GM21526 (cell line): ENCODE data around the gene CLIC4.
"Not testable (repeated sequence)": the region's sequence is repeated elsewhere in the genome, so short reads cannot be mapped to it uniquely, and the experiment has no call there.

Source experiments
- ATAC-seq: cut with Tn5 transposase; IDR thresholded peaks from one replicate; pipeline ENCODE4 v1.9.1; 2021; ENCODE audit warnings: moderate library complexity; ENCODE audit not compliant: unreplicated experiment, low FRiP score

CLIC4 gene

GRCh38 chr1:24743404-24744211 lies 1.6 kb upstream of the CLIC4 start:
- no peak for ATAC-seq

GRCh38 chr1:24745711-24746413 lies 615 bp downstream of the CLIC4 start:
- ATAC-seq: no peak

GRCh38 chr1:24748191-24749121 lies 3.2 kb downstream of the CLIC4 start:
- no peak for ATAC-seq

GRCh38 chr1:24749252-24749651 lies 4.0 kb downstream of the CLIC4 start:
- ATAC-seq: no peak

GRCh38 chr1:24749886-24750285 lies 4.6 kb downstream of the CLIC4 start:
- no peak for ATAC-seq

GRCh38 chr1:24751833-24752232 lies 6.6 kb downstream of the CLIC4 start:
- ATAC-seq: no peak

- ATAC-seq: no peak
These were observed 7.1 kb downstream of the CLIC4 start for GRCh38 chr1:24752305-24752704.

- ATAC-seq: no peak
These were observed 9.0 kb downstream of the CLIC4 start for GRCh38 chr1:24754229-24754628.

- ATAC-seq: not testable (repeated sequence)
These were observed 10.1 kb downstream of the CLIC4 start for GRCh38 chr1:24755323-24755722.

GRCh38 chr1:24756395-24756794 lies 11.1 kb downstream of the CLIC4 start:
- ATAC-seq: no peak

- no peak for ATAC-seq
These were observed 14.2 kb downstream of the CLIC4 start for GRCh38 chr1:24759492-24759891.

GRCh38 chr1:24761582-24761981 lies 16.3 kb downstream of the CLIC4 start:
- no peak for ATAC-seq

GRCh38 chr1:24762133-24762676 lies 17.0 kb downstream of the CLIC4 start:
- no peak for ATAC-seq

- no peak for ATAC-seq
These were observed 18.4 kb downstream of the CLIC4 start for GRCh38 chr1:24763671-24764070.

GRCh38 chr1:24764439-24764838 lies 19.2 kb downstream of the CLIC4 start:
- no peak for ATAC-seq

GRCh38 chr1:24764848-24765247 lies 19.6 kb downstream of the CLIC4 start:
- ATAC-seq: no peak

GRCh38 chr1:24765308-24765988 lies 20.2 kb downstream of the CLIC4 start:
- no peak for ATAC-seq

GRCh38 chr1:24767351-24767750 lies 22.1 kb downstream of the CLIC4 start:
- ATAC-seq: no peak

GRCh38 chr1:24768873-24769605 lies 23.8 kb downstream of the CLIC4 start:
- ATAC-seq: no peak
